PC-3 (cell line): Measurements from ENCODE around the gene LPCAT4. TPM values are rescaled to one million over a fixed set of nuclear protein-coding genes. Genes with fewer than 3 reads are reported as not detected.

ENCODE experiments used
- ATAC-seq: fragments of 200-7000 bp; cut with Tn5 transposase; 2 replicates; pipeline ENCODE4 v1.9.1; 2020; ENCODE audit warnings: mild to moderate bottlenecking, moderate library complexity
- BruUV-seq: library from RNA; stranded (reverse); fragments of 400-500 nt; replicated peaks from 2 replicates; lab custom pipeline; 2021; lab: Mats Ljungman, UMichigan
- CTCF ChIA-PET: fragments of 300-600 bp; sonication (Branson Sonifier 250); formaldehyde crosslinking; loops from one replicate; lab custom pipeline; 2022; ENCODE audit warnings: antibody characterized with exemption; lab: Charles Lee
- POLR2A ChIA-PET: fragments of 300-600 bp; sonication (Branson Sonifier 250); formaldehyde crosslinking; loops from one replicate; lab custom pipeline; 2022; ENCODE audit warnings: antibody characterized with exemption; ENCODE audit not compliant: unreplicated experiment; lab: Charles Lee
- DNase-seq: peaks from one replicate; pipeline ENCODE4 v3.0.0-alpha.2; 2015
- H2AFZ ChIP-seq: fragments of 300-600 bp; sonication (generic); 2 replicates; pipeline ENCODE4 v1.6.0; 2016; ENCODE audit warnings: antibody characterized with exemption, low read length
- H3F3A ChIP-seq: fragments of 300-600 bp; sonication (generic); one replicate; pipeline ENCODE4 v1.6.0; 2017; ENCODE audit warnings: antibody characterized with exemption, low read length, control low read depth, mild to moderate bottlenecking; ENCODE audit not compliant: unreplicated experiment
- H3K27ac ChIP-seq: fragments of 300-600 bp; sonication (generic); 2 replicates; pipeline ENCODE4 v1.5.1; 2016; ENCODE audit warnings: mild to moderate bottlenecking, low read length
- H3K27me3 ChIP-seq: fragments of 300-600 bp; sonication (generic); 2 replicates; pipeline ENCODE4 v1.6.1; 2016; ENCODE audit warnings: low read length, mixed read lengths
- H3K36me3 ChIP-seq: fragments of 300-600 bp; sonication (generic); 2 replicates; pipeline ENCODE4 v1.6.1; 2016; ENCODE audit warnings: low read depth, mixed run types, low read length, mixed read lengths
- H3K4me1 ChIP-seq: fragments of 300-600 bp; sonication (generic); 2 replicates; pipeline ENCODE4 v1.5.1; 2016; ENCODE audit warnings: low read length; ENCODE audit not compliant: insufficient read depth
- H3K4me2 ChIP-seq: fragments of 300-600 bp; sonication (generic); 2 replicates; pipeline ENCODE4 v1.6.0; 2016; ENCODE audit warnings: low read length
- H3K4me3 ChIP-seq: fragments of 300-600 bp; sonication (generic); 2 replicates; pipeline ENCODE4 v1.5.1; 2016; ENCODE audit warnings: mild to moderate bottlenecking, low read length, mixed read lengths
- H3K79me2 ChIP-seq: fragments of 300-600 bp; sonication (generic); 2 replicates; pipeline ENCODE4 v1.6.1; 2017; ENCODE audit warnings: low read length, mixed read lengths
- H3K9ac ChIP-seq: fragments of 300-600 bp; sonication (generic); 2 replicates; pipeline ENCODE4 v1.6.0; 2016; ENCODE audit warnings: mild to moderate bottlenecking, low read length
- H3K9me2 ChIP-seq: fragments of 300-600 bp; sonication (generic); replicated peaks from 2 replicates; pipeline ENCODE4 v1.6.1; 2016; ENCODE audit warnings: mixed run types, low read length, mixed read lengths
- H3K9me3 ChIP-seq: fragments of 300-600 bp; sonication (generic); 2 replicates; pipeline ENCODE4 v1.6.1; 2016; ENCODE audit warnings: low read length, mixed read lengths
- H4K20me1 ChIP-seq: fragments of 300-600 bp; sonication (generic); 2 replicates; pipeline ENCODE4 v1.6.1; 2016; ENCODE audit warnings: low read length, mixed read lengths
- EZH2 ChIP-seq: fragments of 300-600 bp; sonication (generic); IDR thresholded peaks from one replicate; pipeline ENCODE4 v1.6.1; 2017; ENCODE audit warnings: antibody characterized with exemption, mild to moderate bottlenecking, low read length; ENCODE audit not compliant: unreplicated experiment
- EZH2phosphoT487 ChIP-seq: fragments of 300-600 bp; sonication (generic); IDR thresholded peaks from 2 replicates; pipeline ENCODE4 v1.6.1; 2018; ENCODE audit warnings: mild to moderate bottlenecking, antibody characterized with exemption, low read length, borderline replicate concordance
- intact Hi-C: fragments of 100-400 bp; cut with micrococcal nuclease; formaldehyde crosslinking; loops from 2 replicates; pipeline ENCODE4 v1.9.0; 2023
- total RNA-seq: library from RNA; depleted of rRNA; stranded (reverse); fragments of >200 nt; gene quantifications from 2 replicates; pipeline ENCODE4 v1.2.3, GENCODE V29; 2014
- TF ChIP-seq, protein P1 (sequence below): fragments of 300-600 bp; sonication (generic); conservative IDR thresholded peaks from 2 replicates; pipeline ENCODE4 v1.5.1; 2017; ENCODE audit warnings: antibody characterized with exemption, low read depth, mild to moderate bottlenecking, low read length

The LPCAT4 gene
- total RNA-seq, 1 experiment from 2014 or later, result 37.0 TPM

DNA sequence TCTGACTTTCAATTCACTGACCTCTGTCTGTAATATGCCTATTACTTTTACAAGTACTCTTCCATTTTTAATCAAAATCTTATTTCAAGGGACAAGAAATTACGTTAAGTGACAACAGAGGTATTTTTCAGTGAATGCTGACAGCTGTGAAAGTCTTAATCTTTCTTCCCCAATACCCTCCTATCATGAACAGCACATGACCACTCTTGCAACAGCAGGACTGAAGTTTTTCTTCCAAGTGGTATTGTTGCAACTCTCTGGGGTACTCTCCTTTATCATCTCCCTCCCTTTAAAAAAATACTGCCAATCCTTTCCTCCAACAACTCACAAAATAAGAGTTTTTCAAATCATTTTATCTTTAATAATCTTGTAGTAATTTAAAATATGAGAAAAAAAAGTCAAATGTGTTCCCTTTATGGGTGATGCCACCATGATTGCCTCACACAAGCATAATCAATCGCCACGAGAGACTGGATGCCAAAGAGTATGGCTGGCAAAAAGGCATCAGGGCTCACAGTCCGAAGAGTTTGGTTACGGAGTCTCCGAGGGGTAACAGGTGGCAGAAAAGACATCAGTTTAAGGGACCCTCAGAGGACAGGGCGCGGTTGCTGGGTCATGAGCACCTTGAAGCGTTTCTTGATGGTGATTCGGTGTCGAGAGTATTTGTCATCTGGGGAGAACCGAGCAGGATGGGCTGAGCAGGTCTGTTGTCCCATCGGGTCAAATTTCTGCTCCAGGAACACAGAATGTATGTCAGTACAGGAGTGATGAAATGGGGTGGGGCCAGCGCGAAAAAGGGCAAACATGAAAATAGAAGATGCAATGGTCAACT lies 25.4 kb downstream of the LPCAT4 start:
- Histone ChIP-seq H3K4me3 (peak overlapping the region; percentile 85), H4K20me1 (no peaks in the 10 kb centered on the region), H3K27ac (peak overlapping the region; percentile 88), H2AFZ (no peak overlapping the region), H3K79me2 (peaks cover 48% of the 10 kb centered on the region), H3K4me2 (peak overlapping the region; percentile 87), H3F3A (peaks cover 14% of the 10 kb centered on the region), H3K36me3 (peaks cover 18% of the 10 kb centered on the region), H3K27me3 (no peaks in the 10 kb centered on the region), H3K9me2 (no peaks in the 10 kb centered on the region), H3K4me1 (peaks cover 34% of the 10 kb centered on the region), H3K9ac (peak overlapping the region; percentile 99), H3K9me3 (no peaks in the 10 kb centered on the region)
- POLR2A ChIA-PET, result no interaction called here
- peak; percentile 59 for DNase-seq
- CTCF ChIA-PET, result no interaction called here
- TF ChIP-seq EZH2 (no peak), EZH2phosphoT487 (no peak)
- TF ChIP-seq, protein P1, sequence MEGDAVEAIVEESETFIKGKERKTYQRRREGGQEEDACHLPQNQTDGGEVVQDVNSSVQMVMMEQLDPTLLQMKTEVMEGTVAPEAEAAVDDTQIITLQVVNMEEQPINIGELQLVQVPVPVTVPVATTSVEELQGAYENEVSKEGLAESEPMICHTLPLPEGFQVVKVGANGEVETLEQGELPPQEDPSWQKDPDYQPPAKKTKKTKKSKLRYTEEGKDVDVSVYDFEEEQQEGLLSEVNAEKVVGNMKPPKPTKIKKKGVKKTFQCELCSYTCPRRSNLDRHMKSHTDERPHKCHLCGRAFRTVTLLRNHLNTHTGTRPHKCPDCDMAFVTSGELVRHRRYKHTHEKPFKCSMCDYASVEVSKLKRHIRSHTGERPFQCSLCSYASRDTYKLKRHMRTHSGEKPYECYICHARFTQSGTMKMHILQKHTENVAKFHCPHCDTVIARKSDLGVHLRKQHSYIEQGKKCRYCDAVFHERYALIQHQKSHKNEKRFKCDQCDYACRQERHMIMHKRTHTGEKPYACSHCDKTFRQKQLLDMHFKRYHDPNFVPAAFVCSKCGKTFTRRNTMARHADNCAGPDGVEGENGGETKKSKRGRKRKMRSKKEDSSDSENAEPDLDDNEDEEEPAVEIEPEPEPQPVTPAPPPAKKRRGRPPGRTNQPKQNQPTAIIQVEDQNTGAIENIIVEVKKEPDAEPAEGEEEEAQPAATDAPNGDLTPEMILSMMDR, result no peak
- intact Hi-C loops, result loop anchor here (2.0 kb wide), 2 partner anchors 67 to 125 kb away; no protein-coding TSS in a partner anchor
- no peak for ATAC-seq
- TSS peak; percentile 62 for BruUV-seq

DNA sequence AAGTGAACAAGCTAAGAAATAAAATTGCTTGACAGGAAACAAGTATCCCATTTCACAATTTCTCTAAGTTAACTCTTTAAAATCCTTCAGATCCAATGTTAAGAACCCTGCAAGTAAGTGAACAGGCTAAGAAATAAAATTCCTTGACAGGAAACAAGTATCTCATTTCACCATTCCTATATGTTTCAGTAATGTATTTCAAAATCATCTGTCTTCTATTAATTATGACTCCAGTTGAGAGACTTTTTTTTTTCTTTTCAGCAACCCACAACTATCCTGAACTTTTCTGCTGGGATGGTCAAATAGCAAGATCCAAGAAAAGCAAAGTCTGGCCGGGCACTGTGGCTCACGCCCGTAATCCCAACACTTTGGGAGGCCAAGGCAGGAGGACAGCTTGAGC lies 27.1 kb downstream of the LPCAT4 start:
- TF ChIP-seq EZH2 (no peak), EZH2phosphoT487 (no peak)
- TF ChIP-seq, protein P1, result no peak
- Histone ChIP-seq H3K4me3 (0 out of 2 replicates have a peak overlapping the region, but pooled peaks have one; percentile 9), H3K79me2 (peaks cover 55% of the 10 kb centered on the region), H3K4me2 (peak overlapping the region; percentile 17), H3K36me3 (peaks cover 18% of the 10 kb centered on the region), H3K27me3 (no peaks in the 10 kb centered on the region), H4K20me1 (no peaks in the 10 kb centered on the region), H3K9ac (no peak overlapping the region; the same call in 1 of the 2 replicates), H3F3A (peaks cover 17% of the 10 kb centered on the region), H3K9me3 (no peaks in the 10 kb centered on the region), H3K4me1 (peaks cover 51% of the 10 kb centered on the region), H3K9me2 (no peaks in the 10 kb centered on the region), H3K27ac (peak overlapping the region; percentile 42), H2AFZ (no peak overlapping the region)
- ChIA-PET POLR2A (interaction anchor here (0.6 to 0.7 kb wide), 2 partner anchors 11 to 21 kb away, joined by 3 to 10 read pairs; no protein-coding TSS in a partner anchor), CTCF (no interaction called here)
- intact Hi-C loops, result no loop called here
- ATAC-seq (no peak), DNase-seq (no peak)
- no TSS peak for BruUV-seq
